Activated CD4-positive, CD25-positive, alpha-beta regulatory T cell (primary cell): ENCODE results near the gene DAPL1.

Experiments used
- DNase-seq, 4 experiments: peaks; one replicate each; lab custom pipeline; 2025; lab: John Stamatoyannopoulos, UW

The DAPL1 gene

GRCh38 chr2:158777077-158777476 is 18.0 kb upstream of the DAPL1 start:
- DNase-seq, result no peak

DNA sequence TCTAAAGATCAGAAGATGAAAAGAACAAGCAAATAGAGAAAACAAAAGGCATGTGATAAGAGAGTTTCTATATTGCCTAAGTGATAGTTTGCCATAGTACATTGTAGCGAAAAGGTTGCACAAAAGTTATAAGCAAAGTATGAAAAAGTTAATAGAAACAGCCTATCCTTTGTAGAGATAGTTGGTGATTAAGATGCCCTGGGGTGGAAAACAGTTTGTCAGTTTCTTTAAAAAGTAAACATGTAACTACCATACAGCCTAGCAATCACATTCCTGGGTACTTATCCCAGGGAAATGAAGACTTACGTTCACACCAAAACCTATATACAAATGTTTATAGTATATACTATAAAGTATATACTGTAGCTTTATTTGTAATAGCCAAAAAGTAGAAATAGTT is 16.9 kb upstream of the DAPL1 start:
- DNase-seq, result no peak

- no peak for DNase-seq
Measured at GRCh38 chr2:158779621-158780020, 15.5 kb upstream of the DAPL1 start.

DNA sequence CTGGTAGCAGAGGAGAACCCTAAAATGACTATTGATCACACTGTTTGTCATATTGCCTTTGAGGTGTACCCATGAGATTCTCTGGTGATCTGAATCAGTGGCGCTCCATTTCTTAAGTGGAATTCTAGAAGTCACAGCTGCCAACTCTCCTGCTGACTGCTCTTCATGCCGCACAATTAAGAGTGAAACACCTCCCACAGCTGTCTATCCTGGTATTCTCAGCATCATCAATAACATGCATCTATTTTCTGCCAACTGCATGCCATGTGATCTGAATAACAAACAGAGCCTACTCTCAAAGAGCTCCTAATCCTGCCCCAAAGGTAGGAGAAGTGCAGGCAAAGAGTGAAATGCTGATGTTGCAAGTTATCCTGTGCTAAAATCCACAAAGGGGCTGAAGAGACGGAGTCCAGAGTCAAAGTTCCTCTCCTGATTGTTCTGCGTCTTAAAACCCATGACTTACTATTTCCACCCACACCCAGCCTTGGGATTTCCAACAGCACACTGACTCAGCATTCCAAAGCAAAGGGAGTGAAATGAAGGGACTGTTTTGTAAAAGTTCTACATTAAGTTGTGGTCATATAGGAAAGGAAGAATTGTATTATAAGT is 13.7 kb upstream of the DAPL1 start:
- DNase-seq, result no peak

- no peak for DNase-seq
Measured at GRCh38 chr2:158782136-158782535, 13.0 kb upstream of the DAPL1 start.

GRCh38 chr2:158782616-158783015 is 12.5 kb upstream of the DAPL1 start:
- DNase-seq, result no peak

- DNase-seq, result no peak
Measured at GRCh38 chr2:158783923-158784322, 11.2 kb upstream of the DAPL1 start.

- DNase-seq, result no peak
Measured at GRCh38 chr2:158786897-158787296, 8.2 kb upstream of the DAPL1 start.

DNA sequence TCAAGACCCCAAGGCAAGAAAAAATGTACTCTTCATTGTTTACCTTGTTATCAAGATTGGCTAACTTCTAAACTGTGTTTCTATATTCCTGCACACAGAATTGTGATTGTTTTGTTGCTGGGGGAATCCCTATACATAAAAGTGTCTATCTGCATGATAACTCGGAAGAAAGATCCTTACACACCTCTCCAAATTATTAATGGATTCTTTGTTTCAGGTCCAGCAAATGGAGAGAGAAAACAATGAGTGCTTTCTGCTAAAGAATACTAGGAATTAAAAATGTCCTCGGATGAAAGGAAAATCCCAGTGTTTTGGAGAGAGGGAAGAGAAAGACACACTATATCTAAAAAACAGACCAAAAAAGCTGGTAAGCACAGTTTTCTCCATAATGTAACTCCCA is 6.2 kb upstream of the DAPL1 start:
- no peak for DNase-seq

GRCh38 chr2:158796652-158797051 is 1.5 kb downstream of the DAPL1 start:
- no peak for DNase-seq

- no peak for DNase-seq
Measured at GRCh38 chr2:158797963-158798700, 3.0 kb downstream of the DAPL1 start.

GRCh38 chr2:158799181-158799580 is 4.1 kb downstream of the DAPL1 start:
- DNase-seq, result no peak

- DNase-seq, result no peak
Measured at GRCh38 chr2:158803506-158803905, 8.4 kb downstream of the DAPL1 start.

- DNase-seq, result no peak
Measured at GRCh38 chr2:158805255-158805654, 10.1 kb downstream of the DAPL1 start.

DNA sequence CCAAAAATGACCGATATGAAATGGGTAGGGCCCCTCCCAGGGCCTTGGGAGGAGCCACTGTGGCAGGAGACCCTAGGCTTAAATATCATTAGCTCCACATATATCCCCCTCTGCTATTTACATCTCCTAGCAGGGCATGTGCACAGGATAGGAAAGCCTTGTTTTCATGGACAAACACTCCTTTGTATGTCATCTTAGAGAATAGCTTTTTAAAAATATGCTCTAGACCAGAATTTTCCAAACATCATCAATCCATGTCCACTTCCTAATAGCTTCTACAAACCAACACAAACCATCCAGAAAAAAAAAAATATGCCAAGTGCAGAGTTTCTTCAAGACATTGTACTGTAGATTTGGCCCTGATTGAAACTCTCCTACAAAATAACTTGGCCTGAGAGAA is 10.8 kb downstream of the DAPL1 start:
- DNase-seq, result no peak

GRCh38 chr2:158806941-158807340 is 11.8 kb downstream of the DAPL1 start:
- DNase-seq, result no peak

DNA sequence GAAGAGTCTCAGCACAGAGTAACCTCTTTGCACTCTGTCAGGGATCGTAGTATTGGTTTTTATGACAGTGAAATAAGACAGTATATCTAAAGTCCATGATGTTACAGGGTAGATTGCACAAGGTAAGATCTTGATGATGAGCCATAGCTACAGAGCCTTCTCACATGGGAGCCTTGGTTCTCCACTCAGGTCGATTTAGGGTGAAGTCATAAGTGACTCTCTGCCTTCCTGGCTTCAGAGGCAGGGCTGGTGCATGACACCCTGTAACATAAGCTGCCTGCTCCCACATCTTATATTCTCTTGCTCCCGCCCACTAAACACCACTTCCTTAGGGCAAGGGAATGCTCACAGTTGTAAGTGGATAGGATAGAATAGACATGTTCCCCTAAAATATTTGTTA is 13.3 kb downstream of the DAPL1 start:
- DNase-seq, result no peak

DNA sequence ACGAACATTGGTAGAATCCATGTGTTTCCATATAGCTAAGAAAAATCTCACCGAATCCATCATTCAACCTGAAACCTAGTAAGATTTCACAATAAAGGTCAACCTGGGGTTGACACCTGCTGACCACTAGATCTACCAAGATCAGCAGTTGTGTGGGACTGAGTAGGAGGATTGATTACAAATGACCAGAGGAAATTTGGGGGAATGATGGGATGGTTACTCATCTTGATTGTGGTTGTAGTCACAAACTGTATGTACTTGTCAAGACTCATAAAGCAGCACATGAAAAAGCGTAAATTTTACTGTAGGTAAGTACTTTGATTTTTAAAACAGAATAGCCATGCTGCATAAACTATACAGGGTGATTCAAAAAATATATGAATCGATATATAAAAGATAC is 14.7 kb downstream of the DAPL1 start:
- no peak for DNase-seq

- no peak for DNase-seq
Measured at GRCh38 chr2:158810731-158811460, 15.8 kb downstream of the DAPL1 start.

GRCh38 chr2:158815166-158815565 is 20.0 kb downstream of the DAPL1 start:
- DNase-seq, result no peak

- no peak for DNase-seq
Measured at GRCh38 chr2:158815658-158816057, 20.5 kb downstream of the DAPL1 start.

- DNase-seq, result no peak
Measured at GRCh38 chr2:158817588-158817987, 22.5 kb downstream of the DAPL1 start.

DNA sequence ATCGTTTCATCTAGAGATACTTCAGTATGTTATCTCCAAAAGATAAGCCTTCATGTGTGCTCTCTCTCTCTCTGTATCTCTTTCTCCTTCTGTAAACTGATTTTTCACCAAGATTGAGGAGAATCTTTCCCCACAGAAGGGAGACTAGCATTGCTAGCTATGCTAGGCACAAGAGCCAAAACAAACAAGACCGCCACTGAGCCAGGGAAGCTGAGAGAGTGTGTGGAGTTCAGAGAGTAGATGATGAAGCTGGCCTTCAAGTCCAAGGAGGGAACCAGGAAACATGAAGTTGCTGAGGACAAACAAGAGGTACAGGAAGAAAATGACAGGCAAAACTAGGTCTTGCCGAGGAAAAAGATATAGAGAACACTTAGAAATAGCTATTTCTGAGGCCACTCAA is 23.4 kb downstream of the DAPL1 start:
- no peak for DNase-seq
